GM12891 (cell line): ENCODE results near the gene SNX9.

ENCODE experiments used
- POLR2A ChIP-seq: IDR thresholded peaks from 2 replicates; pipeline ENCODE4 v1.6.1; 2011; ENCODE audit warnings: low read depth, low read length, control low read depth
- POLR2AphosphoS5 ChIP-seq: IDR thresholded peaks from 2 replicates; pipeline ENCODE4 v1.6.1; 2011; ENCODE audit warnings: low read depth, low read length, control low read depth
- POU2F2 ChIP-seq: IDR thresholded peaks from 2 replicates; pipeline ENCODE4 v1.6.1; 2011; ENCODE audit warnings: low read depth, mild to moderate bottlenecking, control low read depth, low read length, moderate library complexity
- SPI1 ChIP-seq: IDR thresholded peaks from 2 replicates; pipeline ENCODE4 v1.6.1; 2011; ENCODE audit warnings: low read depth, low read length, control low read depth
- TAF1 ChIP-seq: IDR thresholded peaks from 2 replicates; pipeline ENCODE4 v1.6.1; 2011; ENCODE audit warnings: low read depth, low read length, control low read depth

GRCh38 chr6:157974967-157975366 lies 151.9 kb downstream of the SNX9 start:
- TF ChIP-seq TAF1 (no peak), POLR2A (no peak), POLR2AphosphoS5 (no peak), SPI1 (no peak), POU2F2 (no peak)
